Smooth muscle cell (in vitro differentiated cells): ENCODE results near the gene SRSF4. TPM values are rescaled to one million over a fixed set of nuclear protein-coding genes. Genes with fewer than 3 reads are reported as not detected.
"Not testable (repeated sequence)": the region's sequence is repeated elsewhere in the genome, so short reads cannot be mapped to it uniquely, and the experiment has no call there.

Experiments used
- DNase-seq: peaks from one replicate; lab custom pipeline; 2025; ENCODE audit not compliant: unreplicated experiment; lab: John Stamatoyannopoulos, UW
- H2AFZ ChIP-seq: fragments of 200-600 bp; sonication (generic); 2 replicates; pipeline ENCODE4 v1.6.0; 2016; ENCODE audit warnings: antibody characterized with exemption, low read depth, mild to moderate bottlenecking
- H3F3A ChIP-seq: fragments of 200-600 bp; sonication (generic); 2 replicates; pipeline ENCODE4 v1.6.0; 2017; ENCODE audit warnings: antibody characterized with exemption, low read depth
- H3K27ac ChIP-seq: fragments of 200-600 bp; sonication (generic); 2 replicates; pipeline ENCODE4 v1.5.1; 2016; ENCODE audit warnings: low read depth, mild to moderate bottlenecking
- H3K27me3 ChIP-seq: fragments of 200-600 bp; sonication (generic); 2 replicates; pipeline ENCODE4 v1.6.1; 2016; ENCODE audit warnings: low read depth, mild to moderate bottlenecking
- H3K36me3 ChIP-seq: fragments of 200-600 bp; sonication (generic); 2 replicates; pipeline ENCODE4 v1.5.1; 2016; ENCODE audit warnings: low read depth
- H3K4me1 ChIP-seq: fragments of 200-600 bp; sonication (generic); 2 replicates; pipeline ENCODE4 v1.5.1; 2016; ENCODE audit warnings: low read depth
- H3K4me2 ChIP-seq: fragments of 200-600 bp; sonication (generic); 2 replicates; pipeline ENCODE4 v1.6.0; 2016; ENCODE audit warnings: mild to moderate bottlenecking
- H3K4me3 ChIP-seq: fragments of 200-600 bp; sonication (generic); 2 replicates; pipeline ENCODE4 v1.5.1; 2016; ENCODE audit warnings: mild to moderate bottlenecking
- H3K79me2 ChIP-seq: fragments of 200-600 bp; sonication (generic); 2 replicates; pipeline ENCODE4 v1.6.0; 2016; ENCODE audit warnings: low read depth, mild to moderate bottlenecking
- H3K9ac ChIP-seq: fragments of 200-600 bp; sonication (generic); 2 replicates; pipeline ENCODE4 v1.6.0; 2016; ENCODE audit warnings: low read depth
- H3K9me3 ChIP-seq: fragments of 200-600 bp; sonication (generic); replicated peaks from 2 replicates; pipeline ENCODE4 v1.5.1; 2016; ENCODE audit warnings: low read depth
- H4K20me1 ChIP-seq: fragments of 200-600 bp; sonication (generic); 2 replicates; pipeline ENCODE4 v1.6.0; 2016; ENCODE audit warnings: low read depth
- WGBS: methylation state at CpG from one replicate; pipeline ENCODE4 v1.1.7; 2016; ENCODE audit warnings: low lambda C conversion rate; 5-methylcytosine and 5-hydroxymethylcytosine counted together
- polyA plus RNA-seq: library from polyadenylated mRNA; unstranded; fragments of >200 nt; fragmentation: Nextera tagmentation; extraction: Ambion mirVana; gene quantifications from 2 replicates; pipeline ENCODE4 v1.2.1, GENCODE V29; 2016
- total RNA-seq: library from RNA; depleted of rRNA; stranded (reverse); fragments of >200 nt; gene quantifications from 2 replicates; pipeline ENCODE4 v1.2.3, GENCODE V29; 2014
- TF ChIP-seq, protein P1 (sequence below): fragments of 200-600 bp; sonication (generic); IDR thresholded peaks from 2 replicates; pipeline ENCODE4 v1.5.1; 2017; ENCODE audit warnings: borderline replicate concordance, mild to moderate bottlenecking, antibody characterized with exemption; ENCODE audit not compliant: insufficient read depth, poor library complexity, severe bottlenecking

Gene SRSF4
- total and polyA plus RNA-seq, 2 experiments from 2014 or later = 53.9 to 98.7 TPM

DNA sequence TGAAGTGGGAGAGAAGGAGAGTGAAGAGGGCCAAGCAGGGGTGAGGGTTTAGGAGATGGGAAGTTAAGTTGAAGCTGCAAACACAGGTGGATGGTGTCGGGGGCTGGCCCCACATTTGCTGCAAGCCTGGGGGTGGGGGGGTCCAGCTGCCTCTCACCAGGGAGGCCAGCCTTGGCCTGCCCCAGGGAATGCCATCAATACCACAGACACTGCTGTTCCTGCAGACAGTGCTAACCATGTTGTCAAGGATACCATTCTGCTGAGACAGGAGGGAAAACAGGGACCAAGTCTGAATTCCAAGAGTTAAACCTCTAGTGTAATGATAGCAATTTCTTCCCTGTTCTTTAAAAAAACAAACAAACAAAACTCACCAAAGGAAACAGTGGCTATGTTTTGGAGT, 41.0 kb upstream of the SRSF4 start:
- H3F3A ChIP-seq = peaks cover 8% of the 10 kb centered on the region
- no peak for DNase-seq
- peaks cover 3% of the 10 kb centered on the region for H3K4me1 ChIP-seq
- 79% methylated on average over 1 of the region's 1 CpG for WGBS
- no peaks in the 10 kb centered on the region for H3K27me3 ChIP-seq
- H4K20me1 ChIP-seq = peaks cover 28% of the 10 kb centered on the region
- peaks cover 3% of the 10 kb centered on the region for H3K79me2 ChIP-seq
- no peak overlapping the region for H3K4me2 ChIP-seq
- no peaks in the 10 kb centered on the region for H3K9me3 ChIP-seq
- no peaks in the 10 kb centered on the region for H3K36me3 ChIP-seq
- H3K27ac ChIP-seq = no peak overlapping the region
- no peak overlapping the region for H2AFZ ChIP-seq
- H3K4me3 ChIP-seq = no peak overlapping the region
- TF ChIP-seq, protein P1, sequence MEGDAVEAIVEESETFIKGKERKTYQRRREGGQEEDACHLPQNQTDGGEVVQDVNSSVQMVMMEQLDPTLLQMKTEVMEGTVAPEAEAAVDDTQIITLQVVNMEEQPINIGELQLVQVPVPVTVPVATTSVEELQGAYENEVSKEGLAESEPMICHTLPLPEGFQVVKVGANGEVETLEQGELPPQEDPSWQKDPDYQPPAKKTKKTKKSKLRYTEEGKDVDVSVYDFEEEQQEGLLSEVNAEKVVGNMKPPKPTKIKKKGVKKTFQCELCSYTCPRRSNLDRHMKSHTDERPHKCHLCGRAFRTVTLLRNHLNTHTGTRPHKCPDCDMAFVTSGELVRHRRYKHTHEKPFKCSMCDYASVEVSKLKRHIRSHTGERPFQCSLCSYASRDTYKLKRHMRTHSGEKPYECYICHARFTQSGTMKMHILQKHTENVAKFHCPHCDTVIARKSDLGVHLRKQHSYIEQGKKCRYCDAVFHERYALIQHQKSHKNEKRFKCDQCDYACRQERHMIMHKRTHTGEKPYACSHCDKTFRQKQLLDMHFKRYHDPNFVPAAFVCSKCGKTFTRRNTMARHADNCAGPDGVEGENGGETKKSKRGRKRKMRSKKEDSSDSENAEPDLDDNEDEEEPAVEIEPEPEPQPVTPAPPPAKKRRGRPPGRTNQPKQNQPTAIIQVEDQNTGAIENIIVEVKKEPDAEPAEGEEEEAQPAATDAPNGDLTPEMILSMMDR = no peak
- H3K9ac ChIP-seq = no peak overlapping the region

DNA sequence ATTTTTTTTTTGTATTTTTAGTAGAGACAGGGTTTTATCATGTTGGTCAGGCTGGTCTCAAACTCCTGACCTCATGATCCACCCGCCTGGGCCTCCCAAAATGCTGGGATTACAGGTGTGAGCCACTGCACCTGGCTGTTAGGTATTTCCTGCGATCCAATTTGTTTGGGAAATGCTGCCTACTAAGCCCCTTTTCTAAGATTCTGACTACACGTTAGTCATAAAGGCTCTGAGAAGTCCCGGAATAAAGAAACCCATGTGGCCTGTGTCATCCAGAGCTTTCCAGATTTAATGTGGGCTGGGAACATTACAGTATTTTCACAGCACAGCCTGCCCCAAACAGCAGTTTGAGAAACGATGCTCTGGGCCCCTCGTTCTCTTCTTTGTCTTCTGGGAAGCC, 40.6 kb upstream of the SRSF4 start:
- H3K9me3 ChIP-seq, H3K79me2 ChIP-seq, DNase-seq, H3K27ac ChIP-seq, H3K9ac ChIP-seq, H3K27me3 ChIP-seq, H3F3A ChIP-seq, H3K4me2 ChIP-seq, H3K4me1 ChIP-seq, H2AFZ ChIP-seq, H3K4me3 ChIP-seq, H3K36me3 ChIP-seq: not testable (repeated sequence)
- WGBS = 93% methylated on average over 6 of the region's 6 CpGs
- H4K20me1 ChIP-seq = peaks cover 28% of the 10 kb centered on the region

DNA sequence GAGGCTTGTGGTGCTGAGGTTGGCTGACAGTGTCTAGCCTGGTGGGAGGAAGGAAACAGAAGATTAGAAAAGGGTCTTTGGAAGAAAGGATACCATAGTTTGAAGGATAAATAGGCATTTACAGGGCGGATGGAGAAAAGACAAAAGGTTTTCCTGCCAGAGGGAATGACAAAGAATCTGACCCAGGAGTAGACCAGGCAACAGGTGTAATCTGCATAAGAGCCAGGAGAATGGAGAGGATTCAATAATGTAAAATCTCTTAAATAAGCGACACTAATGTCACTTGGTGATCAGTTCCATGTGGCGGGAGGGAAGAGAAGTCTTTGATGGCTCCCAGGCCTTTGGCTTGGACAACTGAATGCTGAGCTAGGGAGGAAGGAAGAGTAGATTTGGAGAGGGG, 39.6 kb upstream of the SRSF4 start:
- Histone ChIP-seq H4K20me1 (peaks cover 28% of the 10 kb centered on the region), H3K9ac (no peak overlapping the region), H3F3A (peaks cover 8% of the 10 kb centered on the region), H3K4me1 (peaks cover 3% of the 10 kb centered on the region), H2AFZ (no peak overlapping the region), H3K79me2 (peaks cover 3% of the 10 kb centered on the region), H3K4me2 (no peak overlapping the region), H3K27ac (no peak overlapping the region), H3K36me3 (no peaks in the 10 kb centered on the region), H3K4me3 (no peak overlapping the region), H3K27me3 (no peaks in the 10 kb centered on the region), H3K9me3 (no peaks in the 10 kb centered on the region)
- WGBS = 97% methylated on average over 3 of the region's 3 CpGs
- DNase-seq = no peak
- TF ChIP-seq, protein P1 = no peak

DNA sequence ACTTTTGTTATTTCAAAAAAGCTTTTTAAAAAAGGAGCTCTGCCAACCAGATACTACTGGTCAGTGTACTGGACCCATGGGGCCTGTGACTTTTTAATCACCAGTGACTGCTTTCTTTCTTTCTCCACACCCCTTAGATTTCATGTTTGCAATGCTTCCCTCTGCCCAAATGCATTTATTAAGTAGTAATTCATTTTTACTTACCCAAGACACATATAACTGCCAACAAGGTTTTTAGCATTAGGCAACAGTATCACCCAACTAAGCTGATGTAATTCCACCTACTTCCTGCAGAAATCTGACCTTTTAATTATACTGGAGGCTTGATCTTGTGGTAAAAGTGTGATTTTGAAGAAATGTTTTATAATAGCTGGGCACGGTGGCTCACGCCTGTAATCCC, 36.5 kb upstream of the SRSF4 start:
- no peaks in the 10 kb centered on the region for H3K79me2 ChIP-seq
- no peak overlapping the region for H3K4me2 ChIP-seq
- no peak overlapping the region for H3K4me3 ChIP-seq
- no peaks in the 10 kb centered on the region for H3K36me3 ChIP-seq
- H3K9me3 ChIP-seq = no peaks in the 10 kb centered on the region
- 69% methylated on average over 2 of the region's 2 CpGs for WGBS
- H3K4me1 ChIP-seq = peaks cover 3% of the 10 kb centered on the region
- TF ChIP-seq, protein P1 = no peak
- H3K27me3 ChIP-seq = no peaks in the 10 kb centered on the region
- peaks cover 21% of the 10 kb centered on the region for H4K20me1 ChIP-seq
- H3F3A ChIP-seq = peaks cover 8% of the 10 kb centered on the region
- no peak for DNase-seq
- H3K9ac ChIP-seq = no peak overlapping the region
- no peak overlapping the region for H2AFZ ChIP-seq
- H3K27ac ChIP-seq = no peak overlapping the region
